GM12873 (cell line): Measurements from ENCODE around the gene CARD10.

ENCODE experiments used
- CTCF ChIP-seq: IDR thresholded peaks from 2 replicates; pipeline ENCODE4 v1.5.1; 2012; ENCODE audit warnings: low read depth, mild to moderate bottlenecking, moderate library complexity, low read length, control low read depth; ENCODE audit not compliant: insufficient read depth; ENCODE audit errors: missing control alignments

CARD10 gene

DNA sequence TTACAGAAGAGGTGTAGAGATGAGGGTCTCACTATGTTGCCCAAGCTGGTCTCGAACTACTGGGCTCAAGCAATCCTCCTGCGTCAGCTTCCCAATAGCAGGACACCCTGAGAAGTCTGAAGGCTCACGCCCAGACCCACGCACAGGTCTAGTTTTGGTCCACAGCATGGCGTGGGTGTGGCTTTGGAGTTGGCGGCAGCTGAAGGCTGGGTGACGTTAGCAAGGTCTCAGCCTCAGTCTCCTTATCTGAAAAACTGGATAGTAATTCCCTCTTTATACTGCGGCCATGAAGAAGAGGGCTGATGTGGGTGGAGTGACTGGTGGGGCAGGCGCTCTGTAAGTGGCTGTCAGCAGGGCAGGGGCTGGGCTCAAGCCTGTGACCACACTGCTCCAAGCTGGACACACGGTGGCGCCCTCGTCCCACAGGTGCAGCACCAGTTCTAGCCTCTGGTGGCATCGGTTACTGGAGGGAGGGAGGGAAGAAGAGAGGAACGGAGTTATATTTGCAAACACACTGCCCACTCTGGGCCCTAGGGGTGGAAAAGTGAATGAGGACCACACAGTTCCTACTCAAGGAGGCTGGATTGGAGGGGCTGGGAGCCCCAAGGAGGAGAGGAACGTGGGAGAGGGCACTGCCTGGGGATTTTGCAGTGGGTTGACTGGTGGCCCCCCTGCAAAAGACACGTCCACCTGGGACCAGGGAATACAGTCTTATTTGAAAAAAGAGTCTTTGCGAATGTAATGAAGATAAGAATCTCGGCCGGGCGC, 19.6 kb upstream of the CARD10 start:
- peak; percentile 98 for TF ChIP-seq CTCF

- no peak for TF ChIP-seq CTCF
Measured at GRCh38 chr22:37535159-37535558, 15.9 kb upstream of the CARD10 start.

GRCh38 chr22:37534445-37534844, 15.2 kb upstream of the CARD10 start:
- TF ChIP-seq CTCF, result no peak

DNA sequence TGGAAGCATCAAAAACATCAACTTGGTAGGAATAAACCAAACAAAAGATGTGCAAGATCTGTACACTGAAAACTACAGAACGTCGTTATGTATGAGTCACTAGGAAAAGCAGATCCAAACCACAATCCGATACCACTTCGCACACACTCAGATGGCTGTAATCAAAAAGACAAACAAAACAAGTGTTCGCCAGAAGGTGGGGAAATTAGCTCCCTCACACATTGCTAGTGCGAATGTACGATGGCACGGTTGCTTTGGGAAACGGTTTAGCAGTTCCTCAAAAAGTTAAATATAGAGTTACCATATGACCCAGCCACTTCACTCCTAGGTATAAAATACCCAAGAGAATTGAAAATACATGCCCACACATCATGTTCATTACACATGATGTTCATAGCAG, 14.8 kb upstream of the CARD10 start:
- TF ChIP-seq CTCF, result no peak

DNA sequence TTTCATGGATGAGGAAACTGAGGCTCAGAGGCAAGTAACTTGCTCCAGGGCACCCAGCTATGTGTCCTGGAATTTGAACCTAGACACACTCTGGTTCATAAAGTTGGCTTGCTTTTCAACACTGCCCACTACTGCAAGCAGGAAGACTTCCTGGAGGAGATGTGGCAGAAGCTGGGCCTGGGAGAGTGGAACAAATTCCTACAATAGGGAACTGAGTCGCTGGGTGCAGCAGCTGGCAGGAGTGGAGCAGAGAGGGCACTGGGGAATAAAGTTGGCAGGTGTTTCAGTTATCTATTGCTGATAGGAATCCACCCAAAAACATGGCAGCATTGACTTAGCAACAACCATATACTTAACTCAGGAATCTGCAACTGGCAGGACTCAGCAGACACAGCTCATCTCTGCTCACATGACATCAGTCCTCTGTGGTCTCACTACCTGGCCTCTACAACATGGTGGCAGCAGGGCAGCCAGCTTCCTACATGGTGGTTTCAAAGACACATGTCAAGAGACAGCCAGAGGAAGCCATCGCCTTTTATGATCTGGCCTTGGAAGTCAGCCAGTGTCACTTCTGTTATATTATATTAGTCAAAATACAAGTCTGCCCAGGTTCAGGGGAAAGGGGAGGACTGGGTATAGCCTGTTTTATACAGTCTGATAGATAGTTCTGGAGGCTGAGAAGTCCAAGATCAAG, 10.6 kb upstream of the CARD10 start:
- no peak for TF ChIP-seq CTCF

DNA sequence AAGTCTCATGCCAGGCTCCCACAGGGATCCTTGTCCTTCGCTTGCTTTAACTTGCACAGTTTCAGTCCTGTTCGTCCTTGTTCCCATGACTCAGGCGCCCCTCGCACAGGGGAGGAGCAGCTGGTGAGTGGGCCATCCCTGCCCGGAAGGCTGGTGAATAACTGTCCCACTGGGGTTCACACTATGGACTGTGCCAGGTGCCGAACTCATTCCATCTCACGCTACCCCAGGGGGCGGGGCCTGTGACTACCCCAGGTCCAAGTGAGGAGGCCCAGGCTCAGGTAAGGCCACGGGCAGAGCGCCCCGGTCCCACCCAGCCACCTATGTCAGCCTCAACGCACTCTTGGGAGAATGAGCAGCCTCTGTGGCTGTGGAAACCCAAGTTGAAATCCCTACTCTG, 7.2 kb upstream of the CARD10 start:
- no peak for TF ChIP-seq CTCF

DNA sequence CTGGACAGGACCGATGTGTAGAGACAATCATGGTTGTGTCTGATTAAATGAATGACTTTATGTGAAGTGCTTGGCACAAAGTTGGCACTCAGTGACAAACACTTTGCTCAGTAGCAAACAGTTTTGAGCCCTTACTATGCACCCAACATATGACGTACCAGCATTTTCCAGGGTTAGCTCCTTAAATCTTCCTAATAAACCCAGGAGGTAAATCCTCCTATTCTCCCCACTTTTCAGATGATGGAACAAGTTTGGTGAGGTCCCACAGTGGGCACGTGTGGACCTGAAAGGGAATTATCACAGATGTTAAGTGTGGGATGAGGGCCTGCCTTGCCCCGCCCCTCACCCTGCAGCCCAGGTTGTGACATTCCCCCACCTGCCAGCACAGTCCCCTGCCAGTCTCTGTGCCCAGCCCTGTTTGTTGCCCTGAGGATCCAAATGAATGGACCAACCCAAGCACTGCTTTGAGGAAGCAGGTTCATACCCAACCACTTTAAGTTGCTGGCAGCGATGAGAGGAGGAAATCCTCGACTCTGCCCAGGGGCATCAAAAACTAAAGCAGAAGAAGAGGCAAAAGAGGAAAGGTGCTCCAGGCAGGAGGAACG, 6.6 kb upstream of the CARD10 start:
- TF ChIP-seq CTCF, result no peak
